Stimulated activated CD8-positive, alpha-beta memory T cell treated with anti-CD3 and anti-CD28 coated beads, Interleukin-4, amount 100 ng/mL, for 1 hour (primary cell): Measurements from ENCODE around the gene PCCA.
"Not testable (repeated sequence)": the region's sequence is repeated elsewhere in the genome, so short reads cannot be mapped to it uniquely, and the experiment has no call there.

ENCODE experiments used
- DNase-seq, 2 donors: peaks; one replicate each; pipeline ENCODE4 v3.0.0-alpha.2; 2020; ENCODE audit warnings: low read depth in 2 of 2, low spot score in 1 of 2

PCCA gene

GRCh38 chr13:100301418-100301817, 212.5 kb downstream of the PCCA start:
- no peak for DNase-seq

GRCh38 chr13:100302391-100302790, 213.5 kb downstream of the PCCA start:
- DNase-seq = no peak

- no peak for DNase-seq
Measured at GRCh38 chr13:100304229-100304628, 215.3 kb downstream of the PCCA start.

GRCh38 chr13:100305398-100305797, 216.5 kb downstream of the PCCA start:
- DNase-seq = no peak

GRCh38 chr13:100306030-100306429, 217.1 kb downstream of the PCCA start:
- no peak for DNase-seq

GRCh38 chr13:100306434-100306999, 217.6 kb downstream of the PCCA start:
- DNase-seq = no peak

- DNase-seq = no peak
Measured at GRCh38 chr13:100314132-100314910, 225.4 kb downstream of the PCCA start.

- no peak for DNase-seq
Measured at GRCh38 chr13:100315522-100315921, 226.6 kb downstream of the PCCA start.

- not testable (repeated sequence) for DNase-seq
Measured at GRCh38 chr13:100318473-100318872, 229.6 kb downstream of the PCCA start.

- no peak for DNase-seq
Measured at GRCh38 chr13:100323937-100324336, 235.0 kb downstream of the PCCA start.

GRCh38 chr13:100330662-100331061, 241.8 kb downstream of the PCCA start:
- no peak for DNase-seq

GRCh38 chr13:100333141-100333540, 244.2 kb downstream of the PCCA start:
- no peak for DNase-seq

GRCh38 chr13:100334214-100334613, 245.3 kb downstream of the PCCA start:
- no peak for DNase-seq

GRCh38 chr13:100336795-100337516, 248.1 kb downstream of the PCCA start:
- no peak for DNase-seq

GRCh38 chr13:100338275-100338674, 249.4 kb downstream of the PCCA start:
- DNase-seq = no peak

GRCh38 chr13:100339411-100339940, 250.6 kb downstream of the PCCA start:
- no peak for DNase-seq

GRCh38 chr13:100340865-100341264, 252.0 kb downstream of the PCCA start:
- no peak for DNase-seq

- DNase-seq = no peak
Measured at GRCh38 chr13:100341327-100341726, 252.4 kb downstream of the PCCA start.

- DNase-seq = no peak
Measured at GRCh38 chr13:100344544-100344943, 255.7 kb downstream of the PCCA start.

- no peak for DNase-seq
Measured at GRCh38 chr13:100347968-100348367, 259.1 kb downstream of the PCCA start.

- DNase-seq = no peak
Measured at GRCh38 chr13:100349594-100349993, 260.7 kb downstream of the PCCA start.

- no peak for DNase-seq
Measured at GRCh38 chr13:100350601-100351000, 261.7 kb downstream of the PCCA start.
